ENCODE data around the gene ABAT.

The ABAT gene

DNA sequence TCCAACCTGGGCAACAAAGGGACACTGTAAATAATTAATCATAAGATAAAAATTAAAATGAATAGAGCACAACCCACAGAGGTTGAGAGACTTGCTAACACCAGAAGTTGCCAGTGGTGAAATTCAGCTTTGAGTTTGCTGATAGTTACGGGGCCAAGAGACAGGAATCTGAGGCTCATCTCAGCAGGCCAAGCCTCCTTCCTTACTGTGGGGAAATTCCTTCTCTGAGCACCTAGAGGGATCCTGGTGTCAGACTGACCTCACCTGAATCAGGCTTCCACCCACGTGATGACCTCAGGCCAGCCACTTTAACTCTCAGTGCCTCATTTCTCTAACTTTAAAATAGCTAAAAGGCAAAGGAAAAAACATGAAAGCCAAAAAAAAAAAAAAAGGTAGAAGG is 4.7 kb downstream of the ABAT start:
- H3K4me3 ChIP-seq (ENCODE audit: low read depth, low read length): no peak overlapping the region
- TF ChIP-seq, protein P1, sequence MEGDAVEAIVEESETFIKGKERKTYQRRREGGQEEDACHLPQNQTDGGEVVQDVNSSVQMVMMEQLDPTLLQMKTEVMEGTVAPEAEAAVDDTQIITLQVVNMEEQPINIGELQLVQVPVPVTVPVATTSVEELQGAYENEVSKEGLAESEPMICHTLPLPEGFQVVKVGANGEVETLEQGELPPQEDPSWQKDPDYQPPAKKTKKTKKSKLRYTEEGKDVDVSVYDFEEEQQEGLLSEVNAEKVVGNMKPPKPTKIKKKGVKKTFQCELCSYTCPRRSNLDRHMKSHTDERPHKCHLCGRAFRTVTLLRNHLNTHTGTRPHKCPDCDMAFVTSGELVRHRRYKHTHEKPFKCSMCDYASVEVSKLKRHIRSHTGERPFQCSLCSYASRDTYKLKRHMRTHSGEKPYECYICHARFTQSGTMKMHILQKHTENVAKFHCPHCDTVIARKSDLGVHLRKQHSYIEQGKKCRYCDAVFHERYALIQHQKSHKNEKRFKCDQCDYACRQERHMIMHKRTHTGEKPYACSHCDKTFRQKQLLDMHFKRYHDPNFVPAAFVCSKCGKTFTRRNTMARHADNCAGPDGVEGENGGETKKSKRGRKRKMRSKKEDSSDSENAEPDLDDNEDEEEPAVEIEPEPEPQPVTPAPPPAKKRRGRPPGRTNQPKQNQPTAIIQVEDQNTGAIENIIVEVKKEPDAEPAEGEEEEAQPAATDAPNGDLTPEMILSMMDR (IDR thresholded peaks at IDR 0.05; ENCODE audit: low read depth, low read length): no peak

DNA sequence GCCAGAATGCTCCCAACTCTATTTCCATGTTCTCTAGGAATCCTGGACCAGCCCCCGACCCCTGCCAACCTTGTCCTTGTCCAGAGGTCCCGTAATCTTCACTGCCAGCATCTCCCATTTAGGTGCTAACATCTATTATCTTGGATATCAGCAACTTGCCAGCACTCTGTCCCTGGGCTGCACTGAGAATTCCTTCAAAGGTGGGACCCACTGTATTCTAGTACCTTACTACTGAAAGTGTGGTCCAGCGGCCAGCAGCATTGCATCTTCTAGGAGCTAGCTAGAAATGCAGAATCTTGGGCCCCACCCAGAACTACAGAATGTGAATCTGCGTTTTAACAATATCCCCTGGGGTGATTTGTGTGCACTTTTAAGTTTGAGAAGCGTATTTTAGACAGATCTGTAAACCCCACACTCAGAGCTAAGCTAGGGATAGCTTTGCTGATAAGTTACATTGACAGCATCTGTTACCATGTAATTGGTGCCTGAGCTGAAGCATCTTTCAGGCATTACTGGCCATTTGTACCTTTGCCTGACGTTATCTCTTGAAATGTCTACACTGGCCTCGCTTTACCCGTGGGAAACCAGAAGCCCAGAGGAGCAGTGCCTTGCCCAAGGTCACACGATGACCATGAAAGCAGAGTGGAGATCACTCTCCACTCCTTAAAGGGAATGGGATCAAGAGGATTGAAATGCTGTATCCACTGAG is 8.3 kb downstream of the ABAT start:
- H3K4me3 ChIP-seq (ENCODE audit: low read depth, low read length): no peak overlapping the region
- TF ChIP-seq, protein P1 (IDR thresholded peaks at IDR 0.05; ENCODE audit: low read depth, low read length): no peak

DNA sequence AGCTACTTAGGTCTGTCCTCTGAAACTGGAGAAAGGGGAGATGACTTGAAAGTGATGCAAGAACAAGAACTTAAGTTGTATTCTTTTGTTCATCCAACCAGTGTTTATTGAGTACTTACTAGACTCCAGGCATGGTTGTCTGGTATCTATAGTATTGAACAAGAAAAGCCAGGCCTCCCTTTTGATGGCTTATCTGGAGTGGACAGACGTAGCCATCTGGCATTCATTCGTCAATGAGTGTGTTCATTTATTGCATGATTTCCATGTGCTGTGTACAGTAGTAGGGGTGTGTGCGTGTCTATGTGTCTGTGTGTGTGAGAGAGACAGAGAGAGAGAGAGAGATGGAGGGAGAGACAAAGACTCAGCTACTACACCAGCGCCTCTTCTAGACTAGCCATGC is 9.2 kb downstream of the ABAT start:
- H3K4me3 ChIP-seq (ENCODE audit: low read depth, low read length): no peak overlapping the region
- TF ChIP-seq, protein P1 (IDR thresholded peaks at IDR 0.05; ENCODE audit: low read depth, low read length): no peak

DNA sequence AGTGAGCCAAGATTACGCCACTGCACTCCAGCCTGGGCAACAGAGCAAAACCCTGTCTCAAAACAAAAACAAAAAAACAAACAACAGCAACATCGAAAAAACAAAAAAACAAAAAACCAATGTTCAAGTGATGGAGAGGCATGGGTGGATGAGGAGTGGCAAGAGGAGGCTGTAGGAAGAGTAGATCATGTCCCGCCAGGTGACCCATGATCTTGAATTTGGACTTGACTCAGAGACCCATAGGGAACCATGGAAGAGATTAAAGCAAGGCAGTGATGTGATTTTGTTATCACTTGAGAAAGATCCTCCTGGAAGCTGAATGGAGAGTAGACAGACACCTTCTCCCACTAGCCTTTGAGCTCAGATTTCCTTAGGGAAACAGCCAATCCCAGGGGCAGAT is 11.2 kb downstream of the ABAT start:
- no peak overlapping the region for H3K4me3 ChIP-seq (ENCODE audit: low read depth, low read length)
- TF ChIP-seq, protein P1 (IDR thresholded peaks at IDR 0.05; ENCODE audit: low read depth, low read length): no peak

DNA sequence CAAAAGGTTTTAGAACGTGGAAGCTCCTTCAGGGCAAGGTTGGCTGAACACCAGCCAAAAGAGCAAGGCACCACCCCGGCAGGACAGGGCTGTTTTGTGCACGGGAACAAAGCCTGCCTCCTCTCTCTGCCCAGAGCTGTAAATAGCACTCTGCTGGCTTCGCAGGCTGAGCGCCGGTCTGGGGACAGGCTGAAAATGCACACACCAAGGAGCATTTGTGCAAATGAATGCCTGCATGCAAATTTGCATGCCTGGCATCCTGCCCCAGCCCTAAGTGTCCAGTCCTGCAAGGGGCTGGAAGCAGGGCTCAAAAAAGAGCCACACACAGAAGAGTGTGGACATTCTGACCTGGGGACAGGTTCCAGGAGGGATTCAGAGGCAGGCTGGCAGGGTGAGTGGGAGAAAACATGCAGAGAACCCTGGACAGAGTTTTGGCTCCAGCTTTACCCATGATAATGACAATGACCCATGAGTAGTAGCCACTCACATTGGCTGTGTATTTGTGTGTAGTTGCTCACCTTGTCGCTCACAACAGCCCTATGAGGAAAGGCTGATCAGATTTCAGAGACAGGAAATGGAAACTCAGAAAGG is 11.7 kb downstream of the ABAT start:
- H3K4me3 ChIP-seq (ENCODE audit: low read depth, low read length): no peak overlapping the region
- TF ChIP-seq, protein P1 (IDR thresholded peaks at IDR 0.05; ENCODE audit: low read depth, low read length): no peak

DNA sequence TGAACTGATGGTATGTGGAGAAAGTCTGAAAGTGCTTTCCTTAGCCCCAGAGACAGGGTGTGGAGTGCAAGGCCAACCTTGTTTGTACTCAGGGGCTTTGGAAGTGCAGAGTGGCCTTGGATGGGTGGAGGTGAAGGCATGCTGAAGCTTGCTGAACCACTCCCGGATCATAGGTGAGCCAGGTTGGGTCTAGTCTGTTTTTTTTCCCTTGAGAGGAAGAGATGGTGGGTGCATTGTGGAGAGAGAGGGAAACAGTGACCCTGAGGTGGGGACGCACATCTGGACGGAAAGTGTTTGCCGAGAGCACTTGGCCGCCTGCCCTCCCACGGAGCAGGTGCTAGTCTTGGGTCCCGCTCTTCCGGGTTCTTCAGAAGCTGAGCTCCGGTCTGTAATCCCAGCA is 12.5 kb downstream of the ABAT start:
- TF ChIP-seq, protein P1 (IDR thresholded peaks at IDR 0.05; ENCODE audit: low read depth, low read length): no peak
- no peak overlapping the region for H3K4me3 ChIP-seq (ENCODE audit: low read depth, low read length)

DNA sequence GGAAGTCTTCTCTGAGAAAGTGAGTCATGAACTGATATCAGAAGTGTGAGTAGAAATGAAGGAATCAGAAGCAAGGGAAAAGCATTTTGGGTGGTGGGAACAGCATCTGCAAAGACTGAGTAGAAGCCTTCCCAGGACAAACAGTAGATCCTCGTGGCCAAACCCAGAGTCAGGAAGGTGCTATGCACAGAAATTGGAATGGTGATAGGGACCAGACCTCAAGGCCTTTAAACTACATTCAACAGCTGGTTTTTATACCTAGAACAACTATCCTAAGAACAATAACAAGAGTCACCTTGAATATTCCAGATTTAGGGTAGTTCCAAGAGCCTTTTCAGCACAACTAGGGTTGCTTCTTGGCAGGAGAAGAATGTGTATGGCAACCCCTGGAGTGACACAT is 15.3 kb downstream of the ABAT start:
- TF ChIP-seq, protein P1 (IDR thresholded peaks at IDR 0.05; ENCODE audit: low read depth, low read length): no peak
- H3K4me3 ChIP-seq (ENCODE audit: low read depth, low read length): no peak overlapping the region
